GM23338 (cell line): ENCODE results near the gene XYLT1. TPM values are rescaled to one million over a fixed set of nuclear protein-coding genes. Genes with fewer than 3 reads are reported as not detected.

Experiments
- ATAC-seq: fragments of 200-7000 bp; cut with Tn5 transposase; 3 replicates; pipeline ENCODE4 v1.9.1; 2020
- DNase-seq: peaks from one replicate; pipeline ENCODE4 v3.0.0-alpha.2; 2015; ENCODE audit warnings: low spot score
- H2AFZ ChIP-seq: fragments of 200-600 bp; sonication (generic); 2 replicates; pipeline ENCODE4 v1.8.0; 2016; ENCODE audit warnings: antibody characterized with exemption, mild to moderate bottlenecking, moderate library complexity
- H3F3A ChIP-seq: fragments of 200-600 bp; sonication (generic); replicated peaks from 2 replicates; pipeline ENCODE4 v1.8.0; 2017; ENCODE audit warnings: antibody characterized with exemption, mixed run types, low read depth
- H3K27ac ChIP-seq: fragments of 200-600 bp; sonication (generic); 2 replicates; pipeline ENCODE4 v1.6.1; 2016; ENCODE audit warnings: low read depth
- H3K27me3 ChIP-seq: fragments of 200-600 bp; sonication (generic); 2 replicates; pipeline ENCODE4 v1.8.0; 2016; ENCODE audit warnings: mild to moderate bottlenecking, mixed run types, moderate library complexity; ENCODE audit not compliant: insufficient read depth
- H3K36me3 ChIP-seq: fragments of 200-600 bp; sonication (generic); 2 replicates; pipeline ENCODE4 v1.8.0; 2016; ENCODE audit warnings: mild to moderate bottlenecking; ENCODE audit not compliant: insufficient read depth
- H3K4me1 ChIP-seq: fragments of 200-600 bp; sonication (generic); 2 replicates; pipeline ENCODE4 v1.8.0; 2016; ENCODE audit warnings: mild to moderate bottlenecking, moderate library complexity; ENCODE audit not compliant: insufficient read depth
- H3K4me2 ChIP-seq: fragments of 200-600 bp; sonication (generic); 2 replicates; pipeline ENCODE4 v1.7.1; 2017; ENCODE audit warnings: mixed run types
- H3K4me3 ChIP-seq: fragments of 200-600 bp; sonication (generic); 2 replicates; pipeline ENCODE4 v1.6.1; 2016; ENCODE audit warnings: mixed run types
- H3K79me2 ChIP-seq: fragments of 200-600 bp; sonication (generic); replicated peaks from 2 replicates; pipeline ENCODE4 v1.8.0; 2017; ENCODE audit warnings: mild to moderate bottlenecking; ENCODE audit not compliant: insufficient read depth
- H3K9me2 ChIP-seq: fragments of 200-600 bp; sonication (generic); 2 replicates; pipeline ENCODE4 v1.8.0; 2017; ENCODE audit not compliant: insufficient read depth
- H4K20me1 ChIP-seq: fragments of 200-600 bp; sonication (generic); replicated peaks from 2 replicates; pipeline ENCODE4 v1.8.0; 2017; ENCODE audit warnings: mild to moderate bottlenecking; ENCODE audit not compliant: insufficient read depth
- H3K27ac Mint-ChIP-seq: 2 replicates; pipeline ENCODE4 v1.8.0; 2020; ENCODE audit warnings: inconsistent platforms, mild to moderate bottlenecking, moderate library complexity, mixed read lengths
- H3K27me3 Mint-ChIP-seq: 3 replicates; pipeline ENCODE4 v1.8.0; 2022; ENCODE audit warnings: low read depth, mild to moderate bottlenecking, moderate library complexity, mixed read lengths, inconsistent platforms; ENCODE audit not compliant: insufficient read depth, poor library complexity
- H3K36me3 Mint-ChIP-seq: 3 replicates; pipeline ENCODE4 v1.8.0; 2021; ENCODE audit warnings: low read depth, mild to moderate bottlenecking, inconsistent platforms, moderate library complexity, mixed read lengths
- H3K4me1 Mint-ChIP-seq: 3 replicates; pipeline ENCODE4 v1.8.0; 2020; ENCODE audit warnings: mild to moderate bottlenecking, inconsistent platforms, mixed read lengths
- H3K4me3 Mint-ChIP-seq: 3 replicates; pipeline ENCODE4 v1.8.0; 2021; ENCODE audit warnings: moderate library complexity, mild to moderate bottlenecking, inconsistent platforms, mixed read lengths
- H3K9me3 Mint-ChIP-seq: 3 replicates; pipeline ENCODE4 v1.8.0; 2020; ENCODE audit warnings: moderate library complexity, mild to moderate bottlenecking, inconsistent platforms, mixed read lengths
- CREB1 ChIP-seq: fragments of 250-450 bp; sonication (Bioruptor Pico); IDR thresholded peaks from 2 replicates; pipeline ENCODE4 v1.5.0; 2020; ENCODE audit warnings: low read depth, mild to moderate bottlenecking, moderate library complexity
- CTCF ChIP-seq, 2 experiments: fragments of 200-600 bp in 1 of 2; sonication (generic) in 1 of 2; conservative IDR thresholded peaks; 2 replicates each; pipeline versions ENCODE4 v1.5.1 to v1.6.1; 2016 to 2017; ENCODE audit warnings: antibody characterized with exemption in 2 of 2, low read depth in 2 of 2, mild to moderate bottlenecking in 2 of 2, moderate library complexity in 1 of 2
- EZH2phosphoT487 ChIP-seq: fragments of 200-600 bp; sonication (generic); IDR thresholded peaks from one replicate; pipeline ENCODE4 v1.8.1; 2018; ENCODE audit warnings: antibody characterized with exemption; ENCODE audit not compliant: unreplicated experiment
- JUNB ChIP-seq: IDR thresholded peaks from one replicate; pipeline ENCODE4 v1.6.1; 2016; ENCODE audit warnings: antibody characterized with exemption; ENCODE audit not compliant: unreplicated experiment
- NANOG ChIP-seq: IDR thresholded peaks from 2 replicates; pipeline ENCODE4 v1.6.1; 2016; ENCODE audit warnings: antibody characterized with exemption, borderline replicate concordance
- POLR2AphosphoS5 ChIP-seq: IDR thresholded peaks from 2 replicates; pipeline ENCODE4 v1.6.1; 2016; ENCODE audit warnings: antibody characterized with exemption, low read depth
- REST ChIP-seq: IDR thresholded peaks from one replicate; pipeline ENCODE4 v1.6.1; 2018; ENCODE audit warnings: antibody characterized with exemption; ENCODE audit not compliant: unreplicated experiment
- STAT1 ChIP-seq: IDR thresholded peaks from one replicate; pipeline ENCODE4 v1.6.1; 2016; ENCODE audit warnings: antibody characterized with exemption; ENCODE audit not compliant: unreplicated experiment
- ZNF114 ChIP-seq: fragments of 250-450 bp; sonication (Bioruptor Pico); IDR thresholded peaks from 2 replicates; pipeline ENCODE4 v1.5.0; 2020; ENCODE audit warnings: mild to moderate bottlenecking, moderate library complexity
- ZNF331 ChIP-seq: fragments of 250-450 bp; sonication (Bioruptor Pico); IDR thresholded peaks from 2 replicates; pipeline ENCODE4 v1.5.0; 2020; ENCODE audit warnings: low read depth, mild to moderate bottlenecking, moderate library complexity
- polyA plus RNA-seq: library from polyadenylated mRNA; unstranded; fragments of >200 nt; fragmentation: Nextera tagmentation; extraction: Ambion mirVana; gene quantifications from 2 replicates; pipeline ENCODE4 v1.2.1, GENCODE V29; 2016
- total RNA-seq: library from RNA; depleted of rRNA; stranded (reverse); fragments of >200 nt; shearing (Covaris generic); gene quantifications from 2 replicates; pipeline ENCODE4 v1.2.3, GENCODE V29; 2014

The XYLT1 gene
- total and polyA plus RNA-seq, 2 experiments from 2014 or later: 3.5 to 24.7 TPM

- no peaks in the 10 kb centered on the region for H3K79me2 ChIP-seq
- Mint-ChIP-seq H3K27me3 (peaks cover 4% of the 10 kb centered on the region), H3K4me1 (no peaks in the 10 kb centered on the region), H3K4me3 (no peak overlapping the region), H3K9me3 (no peaks in the 10 kb centered on the region), H3K36me3 (peaks cover 22% of the 10 kb centered on the region), H3K27ac (no peak overlapping the region)
- H3K4me2 ChIP-seq: no peak overlapping the region
- no peak for TF ChIP-seq REST
- no peak for TF ChIP-seq ZNF331 (CRISPR knock-in tag)
- no peak for TF ChIP-seq CTCF (conservative IDR thresholded peaks at IDR 0.05; ENCODE audit: low read depth in 2 of 2)
- TF ChIP-seq NANOG: no peak
- TF ChIP-seq POLR2AphosphoS5: no peak
- TF ChIP-seq STAT1: no peak
- no peak for TF ChIP-seq ZNF114
- TF ChIP-seq EZH2phosphoT487: no peak
- H3F3A ChIP-seq: no peaks in the 10 kb centered on the region
- ATAC-seq (no peak), DNase-seq (no peak)
- H3K4me3 ChIP-seq: no peak overlapping the region
- H3K36me3 ChIP-seq: peaks cover 7% of the 10 kb centered on the region
- no peaks in the 10 kb centered on the region; the same call in 1 of the 2 replicates for H4K20me1 ChIP-seq
- H3K27me3 ChIP-seq: no peaks in the 10 kb centered on the region
- H3K4me1 ChIP-seq: peaks cover 8% of the 10 kb centered on the region
- no peak overlapping the region for H2AFZ ChIP-seq
- no peak overlapping the region for H3K27ac ChIP-seq
- H3K9me2 ChIP-seq: no peaks in the 10 kb centered on the region; the same call in 1 of the 2 replicates
These were observed 340.0 kb downstream of the XYLT1 start for GRCh38 chr16:17130733-17131132.

- Histone ChIP-seq H3K79me2 (no peaks in the 10 kb centered on the region), H3K4me1 (peaks cover 8% of the 10 kb centered on the region), H3K9me2 (no peaks in the 10 kb centered on the region; the same call in 1 of the 2 replicates), H3K4me3 (no peak overlapping the region), H3K36me3 (peaks cover 7% of the 10 kb centered on the region), H3K4me2 (no peak overlapping the region), H4K20me1 (no peaks in the 10 kb centered on the region; the same call in 1 of the 2 replicates), H3K27ac (no peak overlapping the region), H3F3A (no peaks in the 10 kb centered on the region), H3K27me3 (no peaks in the 10 kb centered on the region), H2AFZ (no peak overlapping the region)
- DNase-seq (no peak), ATAC-seq (no peak)
- H3K4me1 Mint-ChIP-seq: no peaks in the 10 kb centered on the region
- peaks cover 4% of the 10 kb centered on the region for H3K27me3 Mint-ChIP-seq
- no peaks in the 10 kb centered on the region for H3K9me3 Mint-ChIP-seq
- peaks cover 30% of the 10 kb centered on the region for H3K36me3 Mint-ChIP-seq
- no peak overlapping the region for H3K27ac Mint-ChIP-seq
- H3K4me3 Mint-ChIP-seq: no peak overlapping the region
- no peak for TF ChIP-seq CREB1 (CRISPR knock-in tag)
- TF ChIP-seq JUNB: no peak
- no peak for TF ChIP-seq NANOG
- no peak for TF ChIP-seq CTCF (conservative IDR thresholded peaks at IDR 0.05; ENCODE audit: low read depth in 2 of 2)
- no peak for TF ChIP-seq REST
- no peak for TF ChIP-seq ZNF331 (CRISPR knock-in tag)
- TF ChIP-seq POLR2AphosphoS5: no peak
- TF ChIP-seq ZNF114: no peak
These were observed 340.8 kb downstream of the XYLT1 start for GRCh38 chr16:17129971-17130370.
